H1 (cell line): Measurements from ENCODE around the gene CAVIN2.

Experiments
- CTBP2 ChIP-seq: IDR thresholded peaks from 2 replicates; pipeline ENCODE4 v1.7.0; 2011; ENCODE audit warnings: borderline replicate concordance, mild to moderate bottlenecking, moderate library complexity, mixed read lengths, low read length; ENCODE audit not compliant: insufficient read depth, insufficient read length
- EZH2 ChIP-seq: fragments of 200-600 bp; sonication (generic); IDR thresholded peaks from 2 replicates; pipeline ENCODE4 v1.7.1; 2012; ENCODE audit warnings: low read depth, mild to moderate bottlenecking, moderate library complexity, low read length, inconsistent platforms; ENCODE audit not compliant: severe bottlenecking
- GABPA ChIP-seq: IDR thresholded peaks from 2 replicates; pipeline ENCODE4 v1.6.1; 2011; ENCODE audit warnings: mild to moderate bottlenecking, low read length, moderate library complexity, borderline replicate concordance; ENCODE audit not compliant: insufficient read depth
- TF ChIP-seq, protein P1 (sequence below), 3 experiments: IDR thresholded peaks; 1 replicate in 2 of 3; 2 replicates in 1 of 3; pipeline versions ENCODE4 v1.5.1 to v1.6.1; 2011; ENCODE audit warnings: low read length in 3 of 3, mild to moderate bottlenecking in 3 of 3, inconsistent platforms in 2 of 3, low read depth in 1 of 3, moderate library complexity in 1 of 3; ENCODE audit not compliant: insufficient read depth in 1 of 3; ENCODE audit errors: control extremely low read depth in 1 of 3

GRCh38 chr2:191889931-191890330 lies 43.0 kb upstream of the CAVIN2 start:
- no peak for TF ChIP-seq GABPA
- TF ChIP-seq, protein P1, sequence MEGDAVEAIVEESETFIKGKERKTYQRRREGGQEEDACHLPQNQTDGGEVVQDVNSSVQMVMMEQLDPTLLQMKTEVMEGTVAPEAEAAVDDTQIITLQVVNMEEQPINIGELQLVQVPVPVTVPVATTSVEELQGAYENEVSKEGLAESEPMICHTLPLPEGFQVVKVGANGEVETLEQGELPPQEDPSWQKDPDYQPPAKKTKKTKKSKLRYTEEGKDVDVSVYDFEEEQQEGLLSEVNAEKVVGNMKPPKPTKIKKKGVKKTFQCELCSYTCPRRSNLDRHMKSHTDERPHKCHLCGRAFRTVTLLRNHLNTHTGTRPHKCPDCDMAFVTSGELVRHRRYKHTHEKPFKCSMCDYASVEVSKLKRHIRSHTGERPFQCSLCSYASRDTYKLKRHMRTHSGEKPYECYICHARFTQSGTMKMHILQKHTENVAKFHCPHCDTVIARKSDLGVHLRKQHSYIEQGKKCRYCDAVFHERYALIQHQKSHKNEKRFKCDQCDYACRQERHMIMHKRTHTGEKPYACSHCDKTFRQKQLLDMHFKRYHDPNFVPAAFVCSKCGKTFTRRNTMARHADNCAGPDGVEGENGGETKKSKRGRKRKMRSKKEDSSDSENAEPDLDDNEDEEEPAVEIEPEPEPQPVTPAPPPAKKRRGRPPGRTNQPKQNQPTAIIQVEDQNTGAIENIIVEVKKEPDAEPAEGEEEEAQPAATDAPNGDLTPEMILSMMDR (IDR thresholded peaks at IDR 0.05; ENCODE audit: control extremely low read depth in 1 of 3, insufficient read depth in 1 of 3, low read depth in 1 of 3, low read length in 3 of 3), result no peak
- no peak for TF ChIP-seq CTBP2
- TF ChIP-seq EZH2, result no peak
